Islet precursor cell (in vitro differentiated cells): Measurements from ENCODE around the gene AK1.
"Not testable (repeated sequence)": the region's sequence is repeated elsewhere in the genome, so short reads cannot be mapped to it uniquely, and the experiment has no call there.

Experiments used
- DNase-seq: peaks from one replicate; pipeline ENCODE4 v3.0.0-alpha.2; 2018

The AK1 gene

GRCh38 chr9:127881715-127882114 is 4.2 kb upstream of the AK1 start:
- not testable (repeated sequence) for DNase-seq

- no peak for DNase-seq
Measured at GRCh38 chr9:127880143-127880542, 2.7 kb upstream of the AK1 start.

- DNase-seq, result no peak
Measured at GRCh38 chr9:127878652-127879390, 1.3 kb upstream of the AK1 start.

GRCh38 chr9:127878001-127878651 is 651 bp upstream of the AK1 start:
- no peak for DNase-seq

GRCh38 chr9:127876764-127877562 is 512 bp downstream of the AK1 start:
- no peak for DNase-seq

GRCh38 chr9:127876026-127876763 is 1.3 kb downstream of the AK1 start:
- DNase-seq, result no peak

GRCh38 chr9:127875306-127875966 is 2.0 kb downstream of the AK1 start:
- DNase-seq, result peak; percentile 78

GRCh38 chr9:127874301-127875221 is 2.9 kb downstream of the AK1 start:
- no peak for DNase-seq

GRCh38 chr9:127873886-127874285 is 3.6 kb downstream of the AK1 start:
- no peak for DNase-seq

- DNase-seq, result no peak
Measured at GRCh38 chr9:127873223-127873691, 4.2 kb downstream of the AK1 start.

GRCh38 chr9:127872369-127873222 is 4.9 kb downstream of the AK1 start:
- DNase-seq, result no peak

- DNase-seq, result no peak
Measured at GRCh38 chr9:127871531-127871930, 5.9 kb downstream of the AK1 start.

GRCh38 chr9:127870887-127871286 is 6.6 kb downstream of the AK1 start:
- DNase-seq, result no peak

GRCh38 chr9:127870153-127870491 is 7.4 kb downstream of the AK1 start:
- DNase-seq, result not testable (repeated sequence)

GRCh38 chr9:127869310-127870152 is 7.9 kb downstream of the AK1 start:
- DNase-seq, result peak; percentile 94

GRCh38 chr9:127868278-127868902 is 9.1 kb downstream of the AK1 start:
- DNase-seq, result no peak

GRCh38 chr9:127867356-127868277 is 9.9 kb downstream of the AK1 start:
- no peak for DNase-seq

GRCh38 chr9:127866535-127866934 is 10.9 kb downstream of the AK1 start:
- no peak for DNase-seq
